ENCODE data around the gene ACTMAP. TPM values are rescaled to one million over a fixed set of nuclear protein-coding genes. Genes with fewer than 3 reads are reported as not detected.

Gene ACTMAP
- total and polyA plus RNA-seq, 2 of the 13 experiments (the other 11 are each of a cell fraction or from before 2014, with no cell fraction given) = 2.2 to 7.9 TPM

GRCh38 chr19:40791996-40792395 is 41.7 kb upstream of the ACTMAP start:
- ChIA-PET CTCF (ENCODE audit: low intra/inter-chr PET ratio, low total read pairs) (no interaction called here), POLR2A (interaction anchor here (1.8 kb wide), 1 partner anchor 14 kb away, joined by 8 read pairs; the partner anchor contains the start of gene RAB4B)
- BruUV-seq (replicated peaks) = no TSS peak
- Histone ChIP-seq H3K27me3 (ENCODE audit: control insufficient read depth in 1 of 2, insufficient read depth in 2 of 2, low read length in 2 of 2) (no peaks in the 10 kb centered on the region), H3K9me3 (ENCODE audit: low read length) (no peaks in the 10 kb centered on the region), H3K27ac (ENCODE audit: extremely low read length, insufficient read depth, low read length) (no peak overlapping the region), H3K4me2 (ENCODE audit: low read depth, low read length) (peak overlapping the region; percentile 47), H3K79me2 (ENCODE audit: insufficient read depth, low read length) (no peaks in the 10 kb centered on the region), H3K36me3 (replicated peaks in 1 of 2; ENCODE audit: control insufficient read depth in 1 of 2, insufficient read depth in 2 of 2, low read length in 2 of 2) (no peaks in the 10 kb centered on the region), H4K20me1 (ENCODE audit: insufficient read depth, low read length) (no peaks in the 10 kb centered on the region), H3K4me3 (replicated peaks in 1 of 3; ENCODE audit: insufficient read depth in 1 of 3, low read depth in 2 of 3, low read length in 3 of 3) (no peak overlapping the region), H2AFZ (ENCODE audit: low read length) (no peak overlapping the region), H3K4me1 (ENCODE audit: insufficient read depth, low read length) (peaks cover 34% of the 10 kb centered on the region), H3K9ac (ENCODE audit: insufficient read depth, low read depth, low read length) (no peak overlapping the region)
- 22% methylated on average over 3 of the region's 3 CpGs for WGBS (ENCODE audit: low lambda C conversion rate)
- in situ Hi-C loops (cut with HindIII; ENCODE audit: extremely low pct_ligation_motif_present, low pct_unique_long_range_greater_than_20kb) (no loop called here), intact Hi-C loops (cut with micrococcal nuclease; ENCODE audit: unreplicated experiment) (no loop called here)
- no peak for FAIRE-seq
- DNase-seq (ENCODE audit: low spot score) = no peak
- ATAC-seq = no peak
- TF ChIP-seq ZNF282 (IDR thresholded peaks at IDR 0.05; ENCODE audit: partially characterized antibody) (no peak), CREM (IDR thresholded peaks at IDR 0.05) (no peak), CREM (CRISPR knock-in tag; IDR thresholded peaks at IDR 0.05) (no peak), ZNF160 (CRISPR knock-in tag; IDR thresholded peaks at IDR 0.05) (no peak), ZNF24 (IDR thresholded peaks at IDR 0.05) (no peak), MTF1 (CRISPR knock-in tag; IDR thresholded peaks at IDR 0.05) (no peak), GFI1 (CRISPR knock-in tag; IDR thresholded peaks at IDR 0.05; ENCODE audit: borderline replicate concordance) (no peak), ZNF446 (CRISPR knock-in tag; IDR thresholded peaks at IDR 0.05) (no peak), ZNF644 (CRISPR knock-in tag; IDR thresholded peaks at IDR 0.05; ENCODE audit: low read depth) (no peak), CREBL2 (CRISPR knock-in tag; IDR thresholded peaks at IDR 0.05; ENCODE audit: borderline replicate concordance) (no peak), ZKSCAN8 (CRISPR knock-in tag; IDR thresholded peaks at IDR 0.05; ENCODE audit: borderline replicate concordance) (no peak), ZNF263 (CRISPR knock-in tag; IDR thresholded peaks at IDR 0.05) (no peak), ZNF775 (CRISPR knock-in tag; IDR thresholded peaks at IDR 0.05; ENCODE audit: borderline replicate concordance) (no peak), BORCS8-MEF2B (CRISPR knock-in tag; IDR thresholded peaks at IDR 0.05) (no peak)
- TF ChIP-seq, protein P1, sequence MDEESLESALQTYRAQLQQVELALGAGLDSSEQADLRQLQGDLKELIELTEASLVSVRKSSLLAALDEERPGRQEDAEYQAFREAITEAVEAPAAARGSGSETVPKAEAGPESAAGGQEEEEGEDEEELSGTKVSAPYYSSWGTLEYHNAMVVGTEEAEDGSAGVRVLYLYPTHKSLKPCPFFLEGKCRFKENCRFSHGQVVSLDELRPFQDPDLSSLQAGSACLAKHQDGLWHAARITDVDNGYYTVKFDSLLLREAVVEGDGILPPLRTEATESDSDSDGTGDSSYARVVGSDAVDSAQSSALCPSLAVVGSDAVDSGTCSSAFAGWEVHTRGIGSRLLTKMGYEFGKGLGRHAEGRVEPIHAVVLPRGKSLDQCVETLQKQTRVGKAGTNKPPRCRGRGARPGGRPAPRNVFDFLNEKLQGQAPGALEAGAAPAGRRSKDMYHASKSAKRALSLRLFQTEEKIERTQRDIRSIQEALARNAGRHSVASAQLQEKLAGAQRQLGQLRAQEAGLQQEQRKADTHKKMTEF (CRISPR knock-in tag; IDR thresholded peaks at IDR 0.05) = no peak
